Caco-2 (cell line): ENCODE measurements around the gene CAMK1D. TPM values are rescaled to one million over a fixed set of nuclear protein-coding genes. Genes with fewer than 3 reads are reported as not detected.

Experiments
- BruUV-seq: library from RNA; stranded (reverse); fragments of 400-500 nt; replicated peaks from 2 replicates; lab custom pipeline; 2021; lab: Mats Ljungman, UMichigan
- CTCF ChIA-PET: fragments of 300-600 bp; sonication (Branson Sonifier 250); formaldehyde crosslinking; loops from one replicate; lab custom pipeline; 2022; ENCODE audit warnings: antibody characterized with exemption; lab: Charles Lee
- POLR2A ChIA-PET: fragments of 300-600 bp; sonication (Branson Sonifier 250); formaldehyde crosslinking; loops from one replicate; lab custom pipeline; 2022; ENCODE audit warnings: antibody characterized with exemption; lab: Charles Lee
- DNase-seq, 2 experiments: peaks; one replicate each; pipeline versions ENCODE4 v3.0.0 to v3.0.0-alpha.2; 2020 to 2022
- H3K27me3 ChIP-seq: replicated peaks from 2 replicates; pipeline ENCODE4 v1.6.0; 2011; ENCODE audit warnings: low read length; ENCODE audit not compliant: control insufficient read depth, insufficient read depth
- H3K36me3 ChIP-seq: 2 replicates; pipeline ENCODE4 v1.5.1; 2011; ENCODE audit warnings: low read length; ENCODE audit not compliant: control insufficient read depth, insufficient read depth
- H3K4me1 ChIP-seq: fragments of 250-450 bp; sonication (Bioruptor Pico); 2 replicates; pipeline ENCODE4 v1.5.1; 2020; ENCODE audit warnings: mild to moderate bottlenecking
- H3K4me3 ChIP-seq: 2 replicates; pipeline ENCODE4 v1.5.1; 2011; ENCODE audit warnings: low read depth, mild to moderate bottlenecking, control low read depth, low read length
- H3K9me3 ChIP-seq: fragments of 250-450 bp; sonication (Bioruptor Pico); 2 replicates; pipeline ENCODE4 v1.5.1; 2020; ENCODE audit warnings: mild to moderate bottlenecking, moderate library complexity
- H3K27ac Mint-ChIP-seq: one replicate; pipeline ENCODE4 v1.8.0; 2022; ENCODE audit warnings: mixed read lengths; ENCODE audit not compliant: unreplicated experiment
- H3K27me3 Mint-ChIP-seq: one replicate; pipeline ENCODE4 v1.8.0; 2022; ENCODE audit warnings: mixed read lengths; ENCODE audit not compliant: insufficient read depth, unreplicated experiment
- H3K36me3 Mint-ChIP-seq: one replicate; pipeline ENCODE4 v1.8.0; 2022; ENCODE audit warnings: mild to moderate bottlenecking, mixed read lengths; ENCODE audit not compliant: insufficient read depth, unreplicated experiment
- H3K4me1 Mint-ChIP-seq: one replicate; pipeline ENCODE4 v1.8.0; 2022; ENCODE audit warnings: low read depth, mixed read lengths; ENCODE audit not compliant: unreplicated experiment
- H3K4me3 Mint-ChIP-seq: one replicate; pipeline ENCODE4 v1.8.0; 2022; ENCODE audit warnings: mild to moderate bottlenecking, moderate library complexity, mixed read lengths; ENCODE audit not compliant: unreplicated experiment
- H3K9me3 Mint-ChIP-seq: one replicate; pipeline ENCODE4 v1.8.0; 2022; ENCODE audit warnings: mixed read lengths; ENCODE audit not compliant: unreplicated experiment
- CTCF ChIP-seq, 2 experiments: fragments of 200-600 bp in 1 of 2; IDR thresholded peaks; 1 replicate in 1 of 2; 2 replicates in 1 of 2; pipeline versions ENCODE4 v1.5.1 to v1.8.0; 2011 to 2022; ENCODE audit warnings: antibody characterized with exemption in 1 of 2, control low read depth in 1 of 2, inconsistent platforms in 1 of 2, low read depth in 1 of 2, low read length in 1 of 2, mild to moderate bottlenecking in 1 of 2, moderate library complexity in 1 of 2; ENCODE audit not compliant: insufficient read depth in 1 of 2, severe bottlenecking in 1 of 2, unreplicated experiment in 1 of 2
- intact Hi-C: fragments of 100-400 bp; cut with micrococcal nuclease; formaldehyde crosslinking; loops from one replicate; pipeline ENCODE4 v1.10.0; 2022; ENCODE audit not compliant: unreplicated experiment
- total RNA-seq: library from RNA; stranded (reverse); gene quantifications from 2 replicates; pipeline ENCODE4 v1.2.3, GENCODE V29; 2022

The CAMK1D gene
- total RNA-seq, 1 experiment from 2014 or later, result 10.9 TPM

GRCh38 chr10:12505683-12506082 is 156.3 kb downstream of the CAMK1D start:
- CTCF ChIA-PET, result no interaction called here
- POLR2A ChIA-PET, result no interaction called here
- BruUV-seq, result no TSS peak
- Mint-ChIP-seq H3K27ac (no peak overlapping the region), H3K27me3 (no peaks in the 10 kb centered on the region), H3K36me3 (peaks cover 16% of the 10 kb centered on the region), H3K9me3 (no peaks in the 10 kb centered on the region), H3K4me3 (no peak overlapping the region), H3K4me1 (peaks cover 28% of the 10 kb centered on the region)
- intact Hi-C loops, result no loop called here
- Histone ChIP-seq H3K4me1 (peaks cover 32% of the 10 kb centered on the region), H3K9me3 (no peaks in the 10 kb centered on the region), H3K4me3 (no peak overlapping the region), H3K27me3 (no peaks in the 10 kb centered on the region), H3K36me3 (no peaks in the 10 kb centered on the region)
- no peak for TF ChIP-seq CTCF (IDR thresholded peaks at IDR 0.05; ENCODE audit: insufficient read depth in 1 of 2, low read depth in 1 of 2, low read length in 1 of 2, severe bottlenecking in 1 of 2, unreplicated experiment in 1 of 2)
- no peak for DNase-seq

GRCh38 chr10:12507165-12507850 is 158.0 kb downstream of the CAMK1D start:
- peaks cover 17% of the 10 kb centered on the region for H3K4me1 ChIP-seq
- H3K36me3 ChIP-seq, result no peaks in the 10 kb centered on the region
- Mint-ChIP-seq H3K27me3 (no peaks in the 10 kb centered on the region), H3K27ac (no peak overlapping the region), H3K36me3 (no peaks in the 10 kb centered on the region), H3K4me1 (peaks cover 12% of the 10 kb centered on the region), H3K9me3 (no peaks in the 10 kb centered on the region), H3K4me3 (no peak overlapping the region)
- no peak overlapping the region for H3K4me3 ChIP-seq
- POLR2A ChIA-PET, result no interaction called here
- H3K9me3 ChIP-seq, result no peaks in the 10 kb centered on the region
- intact Hi-C loops, result no loop called here
- no peaks in the 10 kb centered on the region for H3K27me3 ChIP-seq
- peak in 1 of 2 experiments; percentile 7 for DNase-seq
- TF ChIP-seq CTCF (IDR thresholded peaks at IDR 0.05; ENCODE audit: insufficient read depth in 1 of 2, low read depth in 1 of 2, low read length in 1 of 2, severe bottlenecking in 1 of 2, unreplicated experiment in 1 of 2), result no peak
- no TSS peak for BruUV-seq
- CTCF ChIA-PET, result no interaction called here

GRCh38 chr10:12508165-12508564 is 158.8 kb downstream of the CAMK1D start:
- Mint-ChIP-seq H3K27ac (no peak overlapping the region), H3K4me1 (peaks cover 4% of the 10 kb centered on the region), H3K27me3 (no peaks in the 10 kb centered on the region), H3K4me3 (no peak overlapping the region), H3K36me3 (no peaks in the 10 kb centered on the region), H3K9me3 (no peaks in the 10 kb centered on the region)
- no peaks in the 10 kb centered on the region for H3K9me3 ChIP-seq
- peaks cover 9% of the 10 kb centered on the region for H3K4me1 ChIP-seq
- POLR2A ChIA-PET, result no interaction called here
- H3K4me3 ChIP-seq, result no peak overlapping the region
- DNase-seq, result peak in 1 of 2 experiments; percentile 3
- BruUV-seq, result no TSS peak
- no peak for TF ChIP-seq CTCF (IDR thresholded peaks at IDR 0.05; ENCODE audit: insufficient read depth in 1 of 2, low read depth in 1 of 2, low read length in 1 of 2, severe bottlenecking in 1 of 2, unreplicated experiment in 1 of 2)
- no peaks in the 10 kb centered on the region for H3K36me3 ChIP-seq
- no peaks in the 10 kb centered on the region for H3K27me3 ChIP-seq
- CTCF ChIA-PET, result no interaction called here
- intact Hi-C loops, result no loop called here
